ENCODE data around the gene PUSL1. TPM values are rescaled to one million over a fixed set of nuclear protein-coding genes. Genes with fewer than 3 reads are reported as not detected.
A peak's percentile ranks its signal among the peaks of the same experiment; 100 is the strongest.

The PUSL1 gene
- total and polyA plus RNA-seq, 2 donors = 10.0 to 12.5 TPM

DNA sequence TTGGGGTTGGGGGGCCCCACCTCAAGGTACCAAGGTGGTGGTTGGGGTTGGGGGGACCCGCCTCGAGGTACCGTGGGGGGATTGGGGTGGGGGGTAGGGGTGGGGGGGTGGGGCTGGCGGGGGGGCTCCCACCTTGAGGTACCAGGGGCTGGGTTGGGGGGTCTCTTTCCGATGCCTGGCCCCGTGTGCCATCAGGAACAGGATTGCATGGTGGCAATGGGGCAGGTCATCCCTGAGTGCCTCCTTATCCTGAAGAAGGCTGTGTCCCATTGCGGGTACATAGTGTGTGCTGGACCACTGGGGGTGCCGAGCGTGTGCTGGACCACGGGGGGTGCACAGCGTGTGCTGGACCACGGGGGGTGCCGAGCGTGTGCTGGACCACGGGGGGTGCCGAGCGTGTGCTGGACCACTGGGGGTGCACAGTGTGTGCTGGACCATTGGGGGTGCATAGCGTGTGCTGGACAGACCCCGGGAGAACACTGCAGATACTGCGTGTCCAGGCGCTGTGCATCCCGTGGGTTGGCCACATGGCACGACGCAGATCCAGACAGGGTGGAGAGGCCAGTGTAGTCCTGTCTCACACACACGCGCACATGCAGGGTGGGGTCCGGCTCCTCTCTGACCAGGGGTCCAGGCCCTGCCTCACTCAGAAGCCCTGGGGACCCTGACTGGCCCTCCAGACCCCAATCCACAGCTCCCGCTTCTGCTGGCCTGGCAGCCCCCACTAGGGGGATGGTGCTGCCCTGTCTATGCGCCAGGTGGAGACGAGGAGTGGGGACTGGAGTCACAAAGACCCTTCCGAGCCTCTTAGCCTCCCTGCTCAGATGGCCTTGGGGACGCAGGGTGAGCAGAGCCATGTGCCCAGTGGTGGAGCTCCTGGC, 23.9 kb upstream of the PUSL1 start:
- H3K36me3 ChIP-seq (ENCODE audit: control insufficient read depth in 2 of 2, insufficient read depth in 2 of 2, low read length in 1 of 2) = no peaks in the 10 kb centered on the region
- no peak for DNase-seq (ENCODE audit: low read depth in 6 of 9, low spot score in 9 of 9)
- H3K27me3 ChIP-seq (ENCODE audit: control insufficient read depth in 2 of 2, insufficient read depth in 1 of 2, low read length in 1 of 2) = peaks cover 0 to 18% of the 10 kb centered on the region in 2 donors
- no peak overlapping the region for H3K27ac ChIP-seq (ENCODE audit: low read depth in 1 of 2, low read length in 1 of 2)
- H3K4me1 ChIP-seq (ENCODE audit: control insufficient read depth in 2 of 2, insufficient read depth in 2 of 2, low read length in 2 of 2) = no peaks in the 10 kb centered on the region
- no peak overlapping the region for H3K4me3 ChIP-seq (ENCODE audit: low read length in 2 of 2)
- H3K9me3 ChIP-seq (ENCODE audit: control insufficient read depth in 2 of 2, insufficient read depth in 1 of 2, low read length in 1 of 2) = no peaks in the 10 kb centered on the region
- 91% methylated on average over 32 of the region's 32 CpGs for WGBS

DNA sequence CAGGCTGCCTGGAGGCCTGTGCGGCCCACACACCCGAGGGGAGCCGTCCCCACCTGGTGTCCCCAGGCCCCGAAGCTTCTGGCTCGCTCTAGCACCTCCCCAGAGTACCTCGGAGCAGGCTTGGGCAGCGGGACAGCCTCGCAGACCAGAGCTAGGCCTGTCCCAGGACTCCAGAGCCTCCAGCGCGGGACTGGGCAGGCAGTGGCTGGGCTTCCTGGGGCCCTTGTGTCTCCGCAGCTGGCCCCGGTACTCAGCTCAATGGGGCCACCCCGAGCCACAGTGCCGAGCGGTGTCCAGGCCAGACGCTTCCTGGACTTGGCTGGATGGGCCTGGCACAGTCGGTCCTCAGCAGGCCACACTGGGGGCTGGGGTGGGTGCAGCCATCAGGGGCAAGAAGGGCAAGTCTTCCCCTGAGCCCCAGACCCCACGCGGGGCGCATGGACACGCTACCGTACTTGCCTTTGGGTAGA, 23.3 kb upstream of the PUSL1 start:
- no peak overlapping the region for H3K4me3 ChIP-seq (ENCODE audit: low read length in 2 of 2)
- H3K9me3 ChIP-seq (ENCODE audit: control insufficient read depth in 2 of 2, insufficient read depth in 1 of 2, low read length in 1 of 2) = no peaks in the 10 kb centered on the region
- H3K27ac ChIP-seq (ENCODE audit: low read depth in 1 of 2, low read length in 1 of 2) = no peak overlapping the region
- 95% methylated on average over 22 of the region's 22 CpGs for WGBS
- no peaks in the 10 kb centered on the region for H3K36me3 ChIP-seq (ENCODE audit: control insufficient read depth in 2 of 2, insufficient read depth in 2 of 2, low read length in 1 of 2)
- no peaks in the 10 kb centered on the region for H3K4me1 ChIP-seq (ENCODE audit: control insufficient read depth in 2 of 2, insufficient read depth in 2 of 2, low read length in 2 of 2)
- peaks cover 0 to 18% of the 10 kb centered on the region in 2 donors for H3K27me3 ChIP-seq (ENCODE audit: control insufficient read depth in 2 of 2, insufficient read depth in 1 of 2, low read length in 1 of 2)
- DNase-seq (ENCODE audit: low read depth in 6 of 9, low spot score in 9 of 9) = no peak

DNA sequence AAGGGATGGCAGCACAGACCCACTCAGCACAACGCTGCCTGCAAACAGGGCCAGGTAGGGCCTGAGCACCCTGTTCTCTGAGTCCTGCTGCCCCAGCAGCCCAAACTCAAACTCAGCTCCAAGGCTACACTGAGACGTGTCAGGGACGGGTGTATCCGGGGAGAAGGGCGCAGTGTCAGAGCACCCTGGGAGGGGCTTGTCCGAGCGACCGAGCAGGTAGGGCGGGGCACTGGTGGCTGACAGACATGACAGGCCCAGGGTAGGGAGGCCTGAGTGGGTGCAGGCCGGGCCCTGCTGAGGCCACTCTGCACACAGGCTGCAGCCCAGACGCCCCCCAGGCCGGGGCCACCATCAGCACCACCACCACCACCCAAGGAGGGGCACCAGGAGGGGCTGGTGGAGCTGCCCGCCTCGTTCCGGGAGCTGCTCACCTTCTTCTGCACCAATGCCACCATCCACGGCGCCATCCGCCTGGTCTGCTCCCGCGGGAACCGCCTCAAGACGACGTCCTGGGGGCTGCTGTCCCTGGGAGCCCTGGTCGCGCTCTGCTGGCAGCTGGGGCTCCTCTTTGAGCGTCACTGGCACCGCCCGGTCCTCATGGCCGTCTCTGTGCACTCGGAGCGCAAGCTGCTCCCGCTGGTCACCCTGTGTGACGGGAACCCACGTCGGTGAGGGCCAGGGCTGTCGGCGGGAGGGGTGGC, 22.6 kb upstream of the PUSL1 start:
- Histone ChIP-seq H3K36me3 (ENCODE audit: control insufficient read depth in 2 of 2, insufficient read depth in 2 of 2, low read length in 1 of 2) (no peaks in the 10 kb centered on the region), H3K4me3 (ENCODE audit: low read length in 2 of 2) (no peak overlapping the region), H3K9me3 (ENCODE audit: control insufficient read depth in 2 of 2, insufficient read depth in 1 of 2, low read length in 1 of 2) (no peaks in the 10 kb centered on the region), H3K27me3 (ENCODE audit: control insufficient read depth in 2 of 2, insufficient read depth in 1 of 2, low read length in 1 of 2) (peaks cover 0 to 18% of the 10 kb centered on the region in 2 donors), H3K27ac (ENCODE audit: low read depth in 1 of 2, low read length in 1 of 2) (no peak overlapping the region), H3K4me1 (ENCODE audit: control insufficient read depth in 2 of 2, insufficient read depth in 2 of 2, low read length in 2 of 2) (no peaks in the 10 kb centered on the region)
- 83% methylated on average over 37 of the region's 37 CpGs for WGBS
- no peak for DNase-seq (ENCODE audit: low read depth in 6 of 9, low spot score in 9 of 9)

DNA sequence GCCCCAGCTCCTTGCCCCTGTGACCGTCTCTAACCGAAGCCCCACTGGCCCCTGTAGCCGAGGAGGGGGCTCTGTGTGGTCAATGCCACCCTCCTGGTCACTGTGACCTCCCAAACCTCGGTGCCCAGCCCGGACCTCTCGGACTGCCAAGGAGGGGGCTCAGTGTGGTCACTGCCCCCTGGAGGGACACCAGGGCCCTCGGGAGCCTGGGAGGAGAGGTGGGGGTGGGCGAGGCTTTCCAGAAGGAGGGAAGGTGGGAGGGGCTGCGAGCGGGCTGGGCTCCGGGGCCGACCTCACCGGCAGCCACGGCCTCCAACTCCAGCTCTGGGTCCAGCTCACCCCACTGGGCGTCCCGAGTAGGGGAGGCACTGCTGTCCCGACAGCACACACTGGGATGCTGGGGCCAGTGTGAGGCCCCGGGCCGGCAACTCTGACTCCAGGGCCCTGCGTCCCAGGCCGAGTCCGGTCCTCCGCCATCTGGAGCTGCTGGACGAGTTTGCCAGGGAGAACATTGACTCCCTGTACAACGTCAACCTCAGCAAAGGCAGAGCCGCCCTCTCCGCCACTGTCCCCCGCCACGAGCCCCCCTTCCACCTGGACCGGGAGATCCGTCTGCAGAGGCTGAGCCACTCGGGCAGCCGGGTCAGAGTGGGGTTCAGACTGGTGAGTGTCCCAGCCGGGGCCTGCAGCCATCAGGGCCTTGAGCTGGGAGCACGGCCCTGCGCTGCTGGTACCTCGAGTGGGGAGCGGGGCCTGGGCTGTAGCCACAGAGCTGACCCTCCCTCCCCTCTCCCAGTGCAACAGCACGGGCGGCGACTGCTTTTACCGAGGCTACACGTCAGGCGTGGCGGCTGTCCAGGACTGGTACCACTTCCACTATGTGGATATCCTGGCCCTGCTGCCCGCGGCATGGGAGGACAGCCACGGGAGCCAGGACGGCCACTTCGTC, 21.8 kb upstream of the PUSL1 start:
- no peaks in the 10 kb centered on the region for H3K36me3 ChIP-seq (ENCODE audit: control insufficient read depth in 2 of 2, insufficient read depth in 2 of 2, low read length in 1 of 2)
- 83% methylated on average over 50 of the region's 50 CpGs for WGBS
- no peak overlapping the region for H3K27ac ChIP-seq (ENCODE audit: low read depth in 1 of 2, low read length in 1 of 2)
- H3K9me3 ChIP-seq (ENCODE audit: control insufficient read depth in 2 of 2, insufficient read depth in 1 of 2, low read length in 1 of 2) = no peaks in the 10 kb centered on the region
- no peak overlapping the region for H3K4me3 ChIP-seq (ENCODE audit: low read length in 2 of 2)
- no peak for DNase-seq (ENCODE audit: low read depth in 6 of 9, low spot score in 9 of 9)
- peaks cover 0 to 18% of the 10 kb centered on the region in 2 donors for H3K27me3 ChIP-seq (ENCODE audit: control insufficient read depth in 2 of 2, insufficient read depth in 1 of 2, low read length in 1 of 2)
- H3K4me1 ChIP-seq (ENCODE audit: control insufficient read depth in 2 of 2, insufficient read depth in 2 of 2, low read length in 2 of 2) = no peaks in the 10 kb centered on the region

DNA sequence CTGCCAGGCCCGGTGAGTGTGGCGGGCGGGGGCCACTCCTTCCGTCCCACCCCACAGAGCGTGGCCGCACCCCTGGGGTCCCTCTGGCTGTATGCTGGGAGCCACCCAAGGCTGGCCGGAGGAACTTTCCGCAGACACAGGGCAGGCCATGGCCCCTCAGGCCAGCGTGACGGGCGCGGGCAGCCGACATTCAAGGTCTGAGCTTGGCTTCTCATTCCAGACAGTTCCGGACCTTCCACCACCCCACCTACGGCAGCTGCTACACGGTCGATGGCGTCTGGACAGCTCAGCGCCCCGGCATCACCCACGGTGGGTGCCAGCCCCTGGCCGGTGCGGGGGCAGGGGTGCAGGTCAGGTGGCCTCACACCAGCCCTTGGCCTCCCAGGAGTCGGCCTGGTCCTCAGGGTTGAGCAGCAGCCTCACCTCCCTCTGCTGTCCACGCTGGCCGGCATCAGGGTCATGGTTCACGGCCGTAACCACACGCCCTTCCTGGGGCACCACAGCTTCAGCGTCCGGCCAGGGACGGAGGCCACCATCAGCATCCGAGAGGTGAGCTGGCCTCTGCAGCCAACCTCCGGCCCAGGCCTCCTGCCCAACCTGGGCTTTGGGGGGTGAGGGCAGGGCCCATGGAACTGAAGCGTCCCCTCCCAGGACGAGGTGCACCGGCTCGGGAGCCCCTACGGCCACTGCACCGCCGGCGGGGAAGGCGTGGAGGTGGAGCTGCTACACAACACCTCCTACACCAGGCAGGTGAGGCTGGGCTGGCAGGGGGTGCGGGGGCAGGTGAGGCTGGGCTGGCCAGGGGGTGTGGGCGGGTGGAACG, 20.9 kb upstream of the PUSL1 start:
- H3K9me3 ChIP-seq (ENCODE audit: control insufficient read depth in 2 of 2, insufficient read depth in 1 of 2, low read length in 1 of 2) = no peaks in the 10 kb centered on the region
- H3K4me3 ChIP-seq (ENCODE audit: low read length in 2 of 2) = no peak overlapping the region
- peaks cover 0 to 18% of the 10 kb centered on the region in 2 donors for H3K27me3 ChIP-seq (ENCODE audit: control insufficient read depth in 2 of 2, insufficient read depth in 1 of 2, low read length in 1 of 2)
- no peaks in the 10 kb centered on the region for H3K36me3 ChIP-seq (ENCODE audit: control insufficient read depth in 2 of 2, insufficient read depth in 2 of 2, low read length in 1 of 2)
- no peaks in the 10 kb centered on the region for H3K4me1 ChIP-seq (ENCODE audit: control insufficient read depth in 2 of 2, insufficient read depth in 2 of 2, low read length in 2 of 2)
- WGBS = 91% methylated on average over 46 of the region's 46 CpGs
- H3K27ac ChIP-seq (ENCODE audit: low read depth in 1 of 2, low read length in 1 of 2) = no peak overlapping the region
- no peak for DNase-seq (ENCODE audit: low read depth in 6 of 9, low spot score in 9 of 9)

DNA sequence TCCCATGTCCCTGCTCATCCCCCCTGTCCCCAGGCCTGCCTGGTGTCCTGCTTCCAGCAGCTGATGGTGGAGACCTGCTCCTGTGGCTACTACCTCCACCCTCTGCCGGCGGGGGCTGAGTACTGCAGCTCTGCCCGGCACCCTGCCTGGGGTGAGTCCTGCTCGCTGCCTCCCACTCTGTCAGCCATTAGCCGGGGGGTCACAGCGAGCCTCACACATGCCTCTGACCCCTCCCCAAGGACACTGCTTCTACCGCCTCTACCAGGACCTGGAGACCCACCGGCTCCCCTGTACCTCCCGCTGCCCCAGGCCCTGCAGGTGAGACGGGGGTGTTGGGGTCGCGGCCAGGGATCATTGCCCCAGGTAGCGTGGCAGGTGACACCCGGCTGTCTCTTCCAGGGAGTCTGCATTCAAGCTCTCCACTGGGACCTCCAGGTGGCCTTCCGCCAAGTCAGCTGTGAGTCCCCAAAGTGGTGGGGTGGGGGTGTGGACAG, 18.1 kb upstream of the PUSL1 start:
- Histone ChIP-seq H3K9me3 (ENCODE audit: control insufficient read depth in 2 of 2, insufficient read depth in 1 of 2, low read length in 1 of 2) (no peaks in the 10 kb centered on the region), H3K27ac (ENCODE audit: low read depth in 1 of 2, low read length in 1 of 2) (no peak overlapping the region), H3K4me1 (ENCODE audit: control insufficient read depth in 2 of 2, insufficient read depth in 2 of 2, low read length in 2 of 2) (no peaks in the 10 kb centered on the region), H3K36me3 (ENCODE audit: control insufficient read depth in 2 of 2, insufficient read depth in 2 of 2, low read length in 1 of 2) (peaks cover 2 to 26% of the 10 kb centered on the region in 2 donors), H3K4me3 (ENCODE audit: low read length in 2 of 2) (no peak overlapping the region), H3K27me3 (ENCODE audit: control insufficient read depth in 2 of 2, insufficient read depth in 1 of 2, low read length in 1 of 2) (peaks cover 0 to 15% of the 10 kb centered on the region in 2 donors)
- peak in 2 of 9 donors; percentile 41 to 56 for DNase-seq (ENCODE audit: low read depth in 6 of 9, low spot score in 9 of 9)
- WGBS = 63% methylated on average over 15 of the region's 15 CpGs

DNA sequence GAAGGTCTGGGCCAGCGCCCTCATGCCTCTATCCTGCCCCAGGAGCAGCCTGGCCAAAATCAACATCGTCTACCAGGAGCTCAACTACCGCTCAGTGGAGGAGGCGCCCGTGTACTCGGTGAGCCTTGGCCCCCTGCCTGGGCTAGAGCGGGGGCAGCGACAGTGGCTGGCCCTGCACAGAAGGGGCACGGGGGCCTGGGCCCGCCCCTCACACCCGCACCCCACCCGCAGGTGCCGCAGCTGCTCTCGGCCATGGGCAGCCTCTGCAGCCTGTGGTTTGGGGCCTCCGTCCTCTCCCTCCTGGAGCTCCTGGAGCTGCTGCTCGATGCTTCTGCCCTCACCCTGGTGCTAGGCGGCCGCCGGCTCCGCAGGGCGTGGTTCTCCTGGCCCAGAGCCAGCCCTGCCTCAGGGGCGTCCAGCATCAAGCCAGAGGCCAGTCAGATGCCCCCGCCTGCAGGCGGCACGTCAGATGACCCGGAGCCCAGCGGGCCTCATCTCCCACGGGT, 17.3 kb upstream of the PUSL1 start:
- no peak overlapping the region for H3K4me3 ChIP-seq (ENCODE audit: low read length in 2 of 2)
- peaks cover 0 to 10% of the 10 kb centered on the region in 2 donors for H3K27me3 ChIP-seq (ENCODE audit: control insufficient read depth in 2 of 2, insufficient read depth in 1 of 2, low read length in 1 of 2)
- H3K36me3 ChIP-seq (ENCODE audit: control insufficient read depth in 2 of 2, insufficient read depth in 2 of 2, low read length in 1 of 2) = peaks cover 2 to 34% of the 10 kb centered on the region in 2 donors
- no peak overlapping the region for H3K27ac ChIP-seq (ENCODE audit: low read depth in 1 of 2, low read length in 1 of 2)
- H3K4me1 ChIP-seq (ENCODE audit: control insufficient read depth in 2 of 2, insufficient read depth in 2 of 2, low read length in 2 of 2) = no peaks in the 10 kb centered on the region
- WGBS = 85% methylated on average over 28 of the region's 28 CpGs
- DNase-seq (ENCODE audit: low read depth in 6 of 9, low spot score in 9 of 9) = no peak
- no peaks in the 10 kb centered on the region for H3K9me3 ChIP-seq (ENCODE audit: control insufficient read depth in 2 of 2, insufficient read depth in 1 of 2, low read length in 1 of 2)
